ENCODE results near the gene FLT3.

FLT3 gene

DNA sequence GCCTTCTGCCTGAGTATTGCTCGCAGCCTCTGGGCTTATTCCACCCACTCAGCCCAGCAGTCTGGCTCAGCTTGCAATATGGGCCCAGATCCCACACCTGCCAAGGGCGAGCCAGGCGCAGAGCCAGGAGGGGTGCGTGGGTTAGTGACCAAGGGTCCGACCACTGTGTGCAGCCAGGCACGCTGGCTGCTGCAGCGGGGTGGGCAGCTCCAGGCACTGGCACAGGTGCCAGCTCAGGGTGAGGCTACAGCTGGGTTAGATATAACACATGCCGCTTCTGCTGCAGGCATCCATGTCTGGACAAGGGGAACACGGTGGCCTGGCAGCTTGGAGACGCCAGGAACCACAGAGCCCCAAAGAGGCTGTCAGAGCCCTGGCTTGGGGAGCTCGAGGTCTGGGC is 99.3 kb downstream of the FLT3 start:
- no peak for DNase-seq

DNA sequence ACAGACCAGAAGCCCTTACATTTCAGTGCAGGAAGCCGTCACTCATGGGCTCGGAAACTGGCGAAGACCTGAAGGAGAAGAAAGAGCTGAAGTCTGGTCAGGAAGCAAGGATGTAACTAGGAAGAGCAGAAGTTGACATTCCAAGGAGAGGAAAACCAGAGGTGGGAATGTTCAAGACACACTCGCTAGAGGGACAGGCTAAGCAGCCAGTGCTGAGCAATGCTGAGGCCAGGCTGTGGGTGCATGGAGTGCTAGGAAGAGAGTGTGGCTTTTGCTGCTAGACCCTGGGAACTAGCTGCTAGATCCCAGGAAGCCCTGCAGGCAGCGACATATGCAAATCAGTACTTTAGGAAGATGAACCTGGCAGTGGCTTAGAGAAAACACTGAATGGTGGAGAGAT is 99.8 kb downstream of the FLT3 start:
- DNase-seq, result no peak

DNA sequence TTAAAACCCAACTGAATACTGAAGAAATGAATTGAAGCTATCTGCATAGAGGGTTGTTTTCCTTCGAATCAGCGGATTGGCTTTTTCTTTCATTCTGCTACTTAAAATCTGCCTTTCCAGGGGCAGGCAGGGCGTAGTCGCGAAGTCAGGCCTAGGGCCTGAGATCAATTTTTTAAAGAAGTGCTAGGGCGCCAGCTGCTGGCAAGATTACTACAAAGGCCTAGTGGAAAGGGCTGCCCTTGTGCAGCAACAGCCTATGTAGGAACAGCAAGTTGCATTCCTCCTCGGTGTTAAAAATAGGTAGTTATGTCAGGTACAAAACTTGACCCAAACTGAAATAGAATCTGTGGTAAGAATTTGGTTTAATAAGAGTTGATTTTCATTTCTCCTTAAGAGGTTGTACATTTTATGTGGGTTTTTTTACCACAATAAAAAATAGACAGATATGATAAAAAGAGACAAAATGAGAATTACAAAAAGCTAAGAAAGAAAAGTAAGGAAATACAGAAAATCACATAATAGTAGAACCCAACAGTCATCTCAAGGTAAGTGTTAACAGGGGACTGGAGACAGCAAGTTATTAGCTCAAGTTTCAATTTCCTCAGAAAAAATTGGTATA is 102.4 kb downstream of the FLT3 start:
- DNase-seq, result no peak

DNA sequence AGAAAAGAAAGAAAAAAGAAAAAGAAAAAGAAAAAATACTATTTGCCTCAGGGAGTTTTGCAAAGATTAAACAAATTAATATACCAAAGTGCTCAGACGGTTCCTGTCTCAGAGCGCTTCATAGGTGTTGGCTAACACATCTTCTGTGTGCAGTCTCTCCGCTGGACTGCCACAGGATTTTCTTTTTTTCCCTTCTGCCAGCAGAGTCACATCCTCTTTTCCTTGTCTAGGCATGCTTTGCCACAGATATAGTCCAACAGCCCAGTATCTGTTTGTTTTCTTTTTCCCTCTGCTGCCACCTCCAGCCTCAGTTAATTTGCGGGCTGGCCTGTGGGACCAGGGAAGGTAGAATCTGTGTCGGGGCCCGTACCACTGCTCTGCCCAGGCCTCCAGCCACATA is 108.5 kb downstream of the FLT3 start:
- DNase-seq, result no peak

DNA sequence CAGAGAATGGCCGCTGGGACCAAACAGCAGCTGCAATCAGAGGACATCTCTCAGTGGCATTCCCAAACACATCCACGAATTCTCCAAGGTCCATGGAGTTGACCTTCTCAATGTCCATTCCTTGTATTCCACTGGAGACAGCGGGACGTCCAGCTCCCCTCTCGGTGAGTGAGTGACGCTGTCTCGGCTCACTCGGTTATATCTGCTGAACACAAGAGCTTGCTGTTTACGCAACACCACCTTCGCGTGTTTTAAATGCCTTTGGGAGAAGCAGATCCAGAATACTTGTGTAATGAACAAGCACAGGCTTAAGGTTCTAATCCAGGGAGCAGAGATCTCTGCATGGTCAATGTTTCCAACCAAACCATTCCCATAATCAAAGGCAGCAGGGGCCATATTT is 111.9 kb downstream of the FLT3 start, which contains the start of gene URAD:
URAD (minus strand) TSS at position 174 of the 400 bp plus-strand sequence; CDS start at position 118, 56 bp downstream.
- DNase-seq, result no peak

DNA sequence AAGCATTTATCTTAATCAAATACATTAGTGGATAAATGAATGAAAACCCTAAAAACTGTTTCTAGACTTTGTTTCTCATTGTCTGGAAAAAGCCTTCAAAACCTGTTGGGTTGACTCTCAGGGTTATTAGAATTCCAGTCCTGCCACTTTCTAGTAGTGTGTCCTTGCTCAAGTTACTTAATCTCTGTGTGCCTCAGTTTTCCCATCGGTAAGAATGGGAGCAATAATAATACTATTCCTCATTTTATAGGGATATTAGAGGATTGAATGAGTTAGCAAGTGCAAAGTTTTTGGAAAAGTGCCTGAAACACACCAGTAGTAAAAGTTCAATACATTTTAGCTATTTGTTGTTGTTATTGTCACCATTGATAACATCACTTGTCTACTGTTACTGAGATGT is 114.8 kb downstream of the FLT3 start:
- no peak for DNase-seq

DNA sequence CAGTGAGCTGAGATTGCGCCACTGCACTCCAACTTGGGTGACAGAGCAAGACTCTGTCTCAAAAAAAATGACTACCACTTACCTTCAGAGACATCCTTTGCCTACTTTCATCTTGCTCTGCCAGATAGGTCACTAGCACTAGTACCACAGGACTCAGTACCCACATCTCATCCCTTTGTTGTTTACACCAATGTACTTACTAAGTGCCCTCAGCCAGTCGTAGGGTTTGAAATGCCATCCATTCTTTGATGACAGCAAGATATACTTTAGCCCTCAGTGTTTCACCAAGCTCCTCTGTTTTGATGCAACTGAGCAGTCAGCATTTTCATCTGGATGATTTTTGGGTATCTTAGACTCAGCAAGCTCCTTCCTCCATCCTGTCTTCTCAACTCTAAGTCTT is 118.0 kb downstream of the FLT3 start:
- no peak for DNase-seq

DNA sequence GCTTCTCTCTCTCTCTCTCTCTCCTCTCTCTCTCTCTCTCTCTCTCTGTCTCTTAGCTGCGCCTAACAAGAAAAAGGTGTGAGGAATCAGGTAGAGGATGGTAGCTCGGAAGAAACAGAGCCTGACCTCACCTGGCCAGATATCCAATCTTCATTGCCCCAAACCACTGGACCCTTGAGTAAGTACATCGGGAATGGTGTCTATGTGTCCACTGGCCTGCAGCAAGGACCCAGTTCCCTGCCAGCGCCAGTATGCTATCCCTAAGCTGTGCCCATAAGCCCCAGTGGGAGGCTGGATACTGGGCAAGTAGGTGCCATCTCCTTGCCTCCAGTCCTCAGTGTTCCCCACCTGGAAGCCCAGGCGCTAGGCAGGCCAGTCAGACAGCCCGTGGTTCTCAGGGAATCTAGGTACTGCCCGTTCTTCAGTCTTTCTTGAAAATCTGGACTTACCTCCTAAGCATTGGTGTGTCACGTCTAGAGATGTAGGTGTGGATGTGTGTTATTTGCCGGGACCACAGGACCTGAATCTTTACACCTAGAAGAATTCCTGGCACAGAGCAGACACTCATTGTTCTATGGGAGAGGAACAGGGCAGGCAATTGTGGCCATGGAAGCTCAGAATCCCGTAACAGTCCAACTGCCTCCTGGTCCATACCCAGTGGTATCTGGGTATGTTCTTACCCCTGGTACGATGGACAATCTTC is 119.2 kb downstream of the FLT3 start:
- no peak for DNase-seq

DNA sequence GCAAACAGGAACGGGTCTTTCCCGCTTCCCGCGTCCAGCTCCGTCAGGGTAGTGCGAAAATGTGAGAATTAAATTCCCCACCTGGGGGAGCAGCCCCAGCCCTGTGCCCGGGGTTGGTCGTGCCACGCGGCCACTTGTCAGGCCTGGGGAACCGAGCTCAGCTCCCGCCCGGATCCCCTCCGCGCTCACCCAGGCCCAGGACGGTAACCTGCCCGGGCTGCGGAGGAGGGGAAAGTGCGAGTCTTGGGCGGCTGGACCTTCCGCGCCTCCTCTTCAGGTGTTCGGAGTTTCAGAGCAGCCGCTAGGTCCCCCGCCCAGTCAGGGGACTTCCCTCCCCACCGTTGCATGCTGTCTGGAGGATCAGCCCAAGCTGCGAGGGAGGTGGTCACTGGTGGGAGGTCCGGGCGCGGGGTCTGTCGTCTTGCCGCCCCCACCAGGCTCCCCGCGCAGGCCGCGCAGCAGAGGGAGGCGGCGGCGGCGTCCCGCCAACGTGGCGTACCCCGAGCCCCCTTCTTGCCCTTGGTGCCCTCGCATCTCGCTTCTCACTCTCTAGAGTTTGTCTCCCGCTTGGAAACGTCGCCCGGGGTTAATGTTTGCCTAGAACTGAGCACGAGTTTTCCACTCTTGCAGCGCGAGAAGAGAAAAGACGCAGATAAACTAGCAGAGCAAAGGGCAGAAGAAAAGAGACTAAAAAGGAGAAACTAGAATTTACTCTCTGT is 119.9 kb downstream of the FLT3 start:
- DNase-seq, result no peak

DNA sequence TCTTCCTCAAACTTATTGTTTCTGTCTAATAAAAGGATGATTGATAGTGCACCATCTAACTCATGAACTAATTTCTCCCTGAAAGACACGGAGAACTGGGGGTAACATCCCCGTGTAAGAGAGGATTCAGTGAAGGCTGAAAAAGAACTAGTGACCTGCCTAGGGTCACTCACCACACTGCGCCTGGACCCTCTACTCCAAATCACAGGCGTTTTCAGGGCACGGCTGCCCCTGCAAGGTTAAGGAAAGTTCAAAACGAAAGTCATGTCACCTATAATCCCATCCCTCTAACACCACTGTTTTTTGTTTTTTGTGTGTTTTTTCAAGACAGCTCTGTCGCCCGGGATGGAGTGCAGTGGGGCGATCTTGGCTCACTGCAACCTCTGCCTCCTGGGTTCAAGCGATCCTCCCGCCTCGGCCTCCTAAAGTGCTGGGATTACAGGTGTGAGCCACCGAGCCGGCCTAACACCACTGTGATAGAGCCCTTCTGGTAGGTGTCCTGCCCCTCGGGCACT is 120.6 kb downstream of the FLT3 start:
- DNase-seq, result no peak

DNA sequence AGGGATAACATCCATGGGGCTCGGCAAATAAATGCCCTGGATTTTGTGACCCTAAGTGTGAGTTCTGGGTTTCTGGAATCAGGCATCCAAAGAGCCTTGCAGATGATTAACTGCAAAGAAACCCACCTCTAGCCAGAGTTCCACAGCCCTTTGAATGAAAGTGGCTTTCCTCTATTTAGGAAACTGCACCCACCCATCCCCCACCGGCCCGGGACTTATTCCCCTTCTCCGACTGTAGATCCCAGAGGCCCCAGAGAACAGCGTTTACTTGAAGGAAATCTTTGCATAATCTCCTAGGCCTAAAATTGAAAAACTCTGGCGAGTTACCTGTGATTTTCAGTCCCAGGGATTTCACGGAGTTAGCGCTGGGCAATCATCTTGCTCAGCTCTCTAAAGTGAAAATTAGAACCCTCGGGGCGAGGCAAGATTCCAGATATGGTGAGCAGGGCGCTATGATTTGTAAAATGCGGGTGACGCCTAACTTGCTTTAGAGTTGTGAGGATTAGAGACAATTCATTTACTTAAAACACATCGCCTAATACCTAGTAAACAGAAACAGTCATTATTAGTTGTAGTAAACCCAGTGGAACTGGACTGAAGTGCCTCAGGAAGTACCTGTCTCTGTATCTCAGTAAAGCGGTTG is 121.3 kb downstream of the FLT3 start:
- no peak for DNase-seq

DNA sequence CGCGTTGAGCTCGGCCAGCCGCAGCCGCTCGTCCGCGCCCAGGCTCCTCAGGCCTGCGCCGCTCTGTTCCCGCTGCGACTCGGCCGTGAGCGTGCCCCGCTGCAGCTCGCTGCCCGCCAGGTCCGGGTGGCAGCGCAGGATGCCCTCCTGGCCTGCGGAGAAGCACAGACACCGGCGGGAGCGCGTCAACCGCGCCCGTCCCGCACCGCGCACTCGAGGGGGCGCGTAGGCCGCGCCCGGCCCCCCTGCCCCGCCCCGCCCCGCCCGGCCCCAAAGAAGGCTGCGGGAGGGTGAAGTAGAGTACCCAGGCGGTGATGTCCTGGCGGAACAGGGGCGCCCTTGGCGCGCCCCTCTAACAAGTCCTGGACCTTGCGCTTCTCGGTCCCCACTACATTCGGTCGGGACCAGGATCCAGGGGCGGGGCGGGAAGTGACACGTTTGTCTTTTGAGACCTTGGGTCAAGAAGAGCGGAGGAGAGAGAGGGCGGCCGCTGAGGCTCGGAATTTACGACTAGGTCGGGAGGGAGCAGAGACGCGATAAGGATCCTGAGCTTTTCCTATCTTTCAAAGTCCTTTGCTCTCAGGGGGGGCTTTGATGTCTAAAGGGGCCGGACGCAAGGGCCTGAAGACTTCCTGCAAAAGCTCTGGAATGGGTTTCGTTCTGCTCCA is 121.9 kb downstream of the FLT3 start:
- DNase-seq, result no peak

DNA sequence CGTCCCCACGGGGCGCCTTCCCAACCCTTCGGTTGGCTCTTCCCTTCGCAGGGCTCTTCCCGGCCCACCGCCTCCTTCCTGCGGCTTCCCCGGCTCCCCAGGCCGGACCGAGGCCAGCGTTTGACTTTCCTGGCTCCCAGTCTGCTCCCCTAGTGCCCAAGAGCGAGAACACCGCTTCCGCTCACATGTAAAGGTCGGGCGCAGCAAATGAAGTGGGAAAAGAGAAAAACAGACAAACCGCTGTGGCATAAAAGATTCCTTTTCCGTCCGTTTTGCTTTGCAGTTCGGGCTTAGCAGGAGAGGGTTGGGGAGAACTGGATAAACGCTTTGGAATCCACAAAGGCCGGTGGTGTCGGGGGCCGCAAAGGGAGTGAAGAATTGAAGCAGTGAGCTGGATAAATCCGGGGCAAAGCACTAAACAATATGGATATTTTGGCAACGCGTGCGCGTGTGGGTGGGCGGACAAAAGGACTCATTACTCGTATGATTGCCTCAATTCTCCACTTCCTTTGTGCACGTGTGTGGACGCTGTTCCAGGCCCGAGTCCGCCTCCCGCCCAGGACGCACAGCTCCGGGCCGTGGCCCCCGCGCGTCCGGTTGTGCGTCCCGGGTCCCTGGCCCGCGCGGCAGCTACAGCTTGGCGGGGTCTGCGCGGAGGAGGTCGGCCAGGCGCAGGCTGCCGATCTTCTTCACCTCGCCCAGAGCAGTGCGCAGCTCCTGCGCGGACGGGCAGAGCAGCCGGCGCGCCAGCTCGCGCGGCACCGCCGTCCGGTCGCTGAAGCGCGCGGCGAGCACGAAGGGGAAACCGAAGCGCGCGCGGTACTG is 122.7 kb downstream of the FLT3 start:
- DNase-seq, result no peak

DNA sequence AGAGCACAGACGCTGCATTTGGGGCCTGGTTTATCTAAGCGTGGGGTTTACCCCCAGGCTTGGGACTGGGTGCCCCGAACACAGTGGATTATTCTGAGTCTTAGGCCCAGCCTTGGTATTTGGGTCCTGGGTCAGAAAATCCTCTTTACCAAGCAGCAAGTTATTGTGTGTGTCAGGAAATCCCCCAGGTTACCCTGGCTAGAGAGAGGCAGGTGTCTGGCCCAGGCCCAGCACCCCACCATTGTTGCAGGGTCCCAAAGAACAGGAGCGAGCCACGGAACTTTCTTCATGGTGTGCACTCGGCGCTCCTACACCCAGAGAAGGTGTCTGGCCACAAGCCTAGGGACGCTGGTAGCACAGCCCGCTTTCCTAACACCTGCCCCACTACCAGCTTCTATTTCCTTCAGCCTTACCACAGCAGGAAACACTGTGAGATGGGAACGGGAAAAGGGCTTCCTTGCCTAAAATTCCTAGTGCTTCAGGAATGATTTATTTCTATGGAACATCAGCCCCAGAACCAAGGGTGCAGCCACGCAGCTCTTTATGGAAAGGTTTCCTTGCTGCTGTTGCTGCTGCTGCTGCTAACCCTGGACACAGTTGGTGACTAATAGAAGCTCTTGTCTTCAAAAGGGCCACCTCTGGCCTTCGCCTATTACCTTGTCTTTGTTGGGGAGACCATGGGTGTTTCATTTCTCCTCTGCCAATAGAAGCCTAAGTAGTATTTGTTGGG is 123.8 kb downstream of the FLT3 start:
- no peak for DNase-seq

DNA sequence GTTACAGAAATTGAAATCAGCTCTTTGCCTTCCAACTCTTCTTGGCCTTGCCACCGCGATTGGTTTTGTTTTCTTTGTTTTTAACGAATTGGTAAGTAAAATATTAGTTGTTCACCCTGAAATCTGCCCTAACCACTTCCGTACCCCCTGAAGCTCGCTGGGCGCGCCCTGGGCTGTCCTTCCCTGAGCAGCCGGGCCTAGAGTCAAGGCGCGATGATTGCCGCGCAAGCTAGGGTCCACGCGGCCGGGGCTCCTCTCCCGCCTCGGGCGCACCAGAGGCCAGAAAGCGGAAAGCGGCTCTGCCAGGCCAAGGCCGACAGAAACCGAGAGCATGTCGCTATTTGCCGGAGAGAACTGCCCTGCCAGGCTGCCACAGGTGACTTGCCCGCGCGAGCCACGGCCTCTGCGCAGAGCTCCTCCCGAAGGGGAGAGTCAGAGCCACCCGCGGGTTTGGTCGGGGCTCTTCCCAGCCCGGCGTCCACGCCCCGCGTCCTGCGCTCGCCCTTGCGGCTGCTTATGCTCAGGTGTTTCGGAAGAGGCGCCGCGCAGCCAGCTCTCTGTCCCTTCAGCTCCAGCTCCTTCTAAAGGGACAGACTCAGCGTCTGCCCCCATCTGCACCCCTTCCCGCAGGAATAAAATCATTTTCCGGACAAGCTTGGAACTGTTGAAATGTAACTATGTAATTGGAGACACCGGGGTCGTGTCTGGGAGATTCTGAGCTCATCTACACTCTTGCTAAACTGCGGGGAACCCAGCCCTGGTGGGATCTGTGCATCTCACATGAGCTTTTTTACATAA is 124.6 kb downstream of the FLT3 start:
- no peak for DNase-seq

DNA sequence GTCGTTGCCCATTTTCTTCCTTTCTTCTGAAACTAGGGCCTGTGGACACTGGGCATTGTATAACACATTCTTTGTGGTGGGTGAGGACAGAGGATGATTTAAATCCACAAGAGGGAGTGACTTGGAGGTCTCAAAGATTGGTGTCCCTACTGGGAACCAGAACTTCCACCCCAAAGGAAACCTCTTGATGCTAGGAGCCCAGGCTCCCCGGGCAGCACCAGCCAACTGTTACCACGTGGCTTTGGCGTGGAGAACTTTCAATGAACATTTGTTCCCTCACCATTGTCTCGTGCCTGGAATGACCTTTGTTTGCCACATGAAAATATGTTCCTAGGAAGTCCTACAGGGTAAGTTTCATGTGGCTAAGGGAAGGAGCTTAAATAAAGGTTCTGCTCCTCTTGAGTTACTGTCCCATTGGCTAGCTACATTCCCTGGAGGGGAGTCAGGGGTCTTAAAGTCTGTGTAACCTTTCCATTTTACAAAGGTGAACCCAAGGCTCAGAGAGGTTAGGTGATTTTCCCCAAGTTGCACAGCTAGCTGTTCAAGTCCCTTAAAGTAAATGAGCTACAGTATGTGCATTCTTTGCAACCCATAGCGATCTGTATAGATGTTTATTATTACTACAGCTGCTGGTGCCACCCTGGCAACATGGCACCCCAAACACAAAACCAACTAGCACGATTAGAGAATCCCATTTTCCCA is 126.3 kb downstream of the FLT3 start:
- DNase-seq, result no peak

DNA sequence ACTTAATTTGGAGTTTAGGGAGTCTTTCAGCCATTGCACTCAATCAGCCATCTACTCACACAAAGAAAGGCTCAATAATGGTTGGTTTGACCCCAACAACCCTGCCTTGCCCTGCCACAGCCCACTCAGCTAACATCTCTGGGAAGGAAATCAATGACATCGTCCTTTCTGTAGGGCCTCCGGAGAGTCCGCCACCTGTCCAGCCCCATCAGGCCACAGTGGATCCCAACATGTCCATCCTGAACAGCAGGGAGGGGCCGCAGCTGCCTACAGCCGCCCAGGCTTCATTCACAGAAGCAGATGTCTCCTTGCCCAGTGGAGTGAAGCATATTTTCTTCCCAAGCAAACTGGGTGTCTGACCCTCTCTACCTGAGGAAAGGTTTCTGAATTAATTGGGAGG is 127.1 kb downstream of the FLT3 start:
- no peak for DNase-seq

DNA sequence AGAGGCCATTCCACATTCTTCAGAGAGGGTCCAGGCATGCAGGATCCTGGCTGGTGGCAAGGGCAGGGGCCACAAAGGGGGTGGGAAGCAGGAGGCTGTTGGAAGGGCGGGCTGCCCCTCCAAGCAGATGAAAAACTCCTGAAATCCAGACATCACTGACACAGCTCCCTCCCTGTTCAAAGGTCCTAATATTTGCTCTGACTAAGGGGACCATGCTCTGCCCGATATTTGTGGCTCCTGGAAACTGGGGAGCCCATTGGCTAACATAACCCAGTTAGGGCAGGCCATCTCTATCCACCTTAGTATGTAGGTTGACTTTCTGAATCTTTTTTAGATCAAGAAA is 127.9 kb downstream of the FLT3 start:
- DNase-seq, result no peak

DNA sequence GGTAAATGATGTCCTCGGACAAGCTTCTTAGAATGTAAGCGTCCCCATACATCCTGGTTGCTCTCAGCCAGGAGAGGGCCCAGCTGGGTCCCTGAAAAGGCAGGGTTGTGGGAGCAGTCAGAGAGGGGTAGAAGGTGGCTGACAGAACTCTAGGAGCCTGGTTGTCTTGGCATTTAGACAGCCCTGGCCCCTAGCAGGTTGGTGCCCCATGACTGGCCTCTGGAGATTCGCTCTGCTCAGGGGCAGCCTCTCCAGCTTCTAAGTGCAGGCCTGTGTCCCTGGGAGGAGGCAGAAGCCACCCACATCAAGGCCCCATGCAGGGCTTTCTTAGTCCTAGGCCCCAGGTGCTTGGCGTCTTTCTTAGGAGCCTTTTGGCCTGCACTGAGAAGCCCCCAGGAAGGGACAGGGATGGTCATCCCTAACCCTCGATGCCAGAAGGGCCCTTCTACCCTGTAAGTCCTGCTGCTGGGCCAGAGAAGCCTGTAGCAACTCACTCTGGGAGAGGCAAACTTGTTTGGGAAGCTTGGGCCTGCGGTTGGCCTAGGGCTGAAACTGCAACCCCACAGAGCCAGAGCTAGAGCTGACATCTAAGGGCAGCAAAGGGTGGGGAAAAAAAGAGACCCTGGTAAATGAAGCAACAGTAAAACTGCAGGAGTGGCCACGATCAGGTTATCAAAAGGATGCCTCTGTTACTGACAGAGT is 128.4 kb downstream of the FLT3 start:
- no peak for DNase-seq
